ENCODE results near the gene UBL4A. TPM values are rescaled to one million over a fixed set of nuclear protein-coding genes. Genes with fewer than 3 reads are reported as not detected.
A peak's percentile ranks its signal among the peaks of the same experiment; 100 is the strongest.

Gene UBL4A
- total RNA-seq, 6 experiments from 2014 or later = 12.6 to 34.8 (median 15.5) TPM

DNA sequence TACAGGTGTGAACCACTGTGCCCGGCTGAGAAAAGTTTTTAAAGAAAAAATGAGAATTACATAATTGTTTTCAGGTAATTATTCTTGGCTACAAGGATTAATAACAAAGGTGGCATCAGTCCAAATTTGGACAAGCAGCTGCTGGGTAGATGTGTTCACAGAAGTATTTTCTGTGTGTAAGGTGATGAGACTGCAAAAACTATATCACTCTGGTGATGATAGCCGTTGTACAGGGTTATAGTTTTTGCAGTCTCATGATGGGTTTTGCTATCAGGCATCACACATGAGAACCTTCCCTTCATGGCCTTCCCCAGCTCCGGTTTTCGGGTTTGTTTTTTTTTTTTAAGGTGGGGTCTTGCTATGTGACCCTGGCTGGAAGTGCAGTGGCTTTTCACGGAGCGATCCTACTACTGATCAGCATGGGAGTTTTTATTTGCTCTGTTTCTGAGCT, 9.1 kb upstream of the UBL4A start:
- intact Hi-C loops (cut with DNase I) = no loop called here

GRCh38 chrX:154494715-154495114, 8.3 kb upstream of the UBL4A start:
- no peaks in the 10 kb centered on the region for H3K4me1 ChIP-seq
- peaks cover 0 to 4% of the 10 kb centered on the region in 2 donors for H3K27me3 ChIP-seq
- H3K4me3 ChIP-seq = no peak overlapping the region
- no peaks in the 10 kb centered on the region for H3K36me3 ChIP-seq
- H3K27ac ChIP-seq = no peak overlapping the region
- ATAC-seq (no peak), DNase-seq (no peak)
- no peaks in the 10 kb centered on the region for H3K9me3 ChIP-seq
- TF ChIP-seq POLR2A (IDR thresholded peaks at IDR 0.05) (no peak), CTCF (IDR thresholded peaks at IDR 0.05) (no peak)
- intact Hi-C loops (cut with DNase I) = no loop called here
- WGBS (ENCODE audit: insufficient coverage, low coverage, low lambda C conversion rate, missing lambda C conversion rate) = 43% methylated on average over 1 of the region's 3 CpGs

More for the DNA sequence above, 9.1 kb upstream of the UBL4A start:
- Histone ChIP-seq H3K27me3 (peaks cover 0 to 4% of the 10 kb centered on the region in 2 donors), H3K27ac (no peak overlapping the region), H3K4me1 (no peaks in the 10 kb centered on the region), H3K4me3 (no peak overlapping the region), H3K36me3 (no peaks in the 10 kb centered on the region), H3K9me3 (no peaks in the 10 kb centered on the region)
- no peak for DNase-seq
- ATAC-seq = no peak
- TF ChIP-seq POLR2A (IDR thresholded peaks at IDR 0.05) (no peak), CTCF (IDR thresholded peaks at IDR 0.05) (no peak)
- 59% methylated on average over 4 of the region's 6 CpGs for whole genome bisulfite sequencing (ENCODE audit: insufficient coverage, low coverage, low lambda C conversion rate, missing lambda C conversion rate)

DNA sequence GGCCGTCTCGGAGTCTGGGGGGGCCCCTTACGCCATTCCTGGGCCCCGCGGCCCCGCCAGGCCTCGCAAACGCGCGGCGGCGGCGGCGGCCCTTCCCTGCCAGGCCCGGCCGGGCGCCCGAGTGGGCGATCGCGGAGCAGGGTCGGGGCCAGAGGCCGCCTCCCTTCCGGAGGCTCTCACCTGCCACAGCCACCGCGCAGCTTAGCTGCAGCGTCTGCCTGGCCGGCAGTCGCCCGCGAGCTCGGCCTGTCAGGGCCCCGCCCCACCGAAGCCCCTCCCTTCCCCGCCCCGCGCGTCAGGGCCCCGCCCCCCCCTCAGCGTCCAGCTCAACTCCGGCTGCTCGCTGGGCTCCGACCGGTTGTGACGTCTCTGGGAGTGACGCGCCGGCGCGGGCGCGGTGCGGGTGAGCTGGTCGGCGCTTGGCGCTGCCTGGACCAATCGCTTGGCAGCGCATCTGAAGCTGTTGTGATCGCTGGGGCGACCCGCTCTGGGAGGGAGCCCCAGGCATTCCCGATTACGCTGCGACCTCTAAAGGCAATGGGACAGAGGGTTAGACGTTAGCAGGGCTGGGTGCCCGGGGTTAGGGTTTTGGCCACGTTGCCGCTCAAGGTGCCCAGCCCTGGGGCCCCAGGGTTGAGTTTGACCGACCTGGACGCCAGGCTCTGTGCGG, 4.1 kb upstream of the UBL4A start, which contains the start of gene SLC10A3:
SLC10A3 (minus strand) TSS at position 216 of the 670 bp plus-strand sequence. CDS start 1,689 bp downstream, outside the sequence.
- no peaks in the 10 kb centered on the region for H3K9me3 ChIP-seq
- H3K36me3 ChIP-seq = no peaks in the 10 kb centered on the region
- H3K4me1 ChIP-seq = no peaks in the 10 kb centered on the region
- TF ChIP-seq CTCF (IDR thresholded peaks at IDR 0.05) (peak in 1 of 4 donors; percentile 20), POLR2A (IDR thresholded peaks at IDR 0.05) (peak; percentile 88)
- H3K27ac ChIP-seq = peak within 1 kb of the TSS; percentile 74 to 84 (median 75)
- H3K4me3 ChIP-seq = peak within 1 kb of the TSS; percentile 52 to 67 (median 55)
- WGBS (ENCODE audit: insufficient coverage, low coverage, low lambda C conversion rate, missing lambda C conversion rate) = 5% methylated on average over 4 of the region's 71 CpGs
- peak; percentile 93 to 97 (median 95) for DNase-seq
- ATAC-seq = peak; percentile 86 to 92 (median 90)
- intact Hi-C loops (cut with DNase I) = no loop called here
- no peaks in the 10 kb centered on the region for H3K27me3 ChIP-seq

GRCh38 chrX:154490021-154490413, 3.6 kb upstream of the UBL4A start:
- no peaks in the 10 kb centered on the region for H3K27me3 ChIP-seq
- TF ChIP-seq CTCF (IDR thresholded peaks at IDR 0.05) = no peak
- no peak for TF ChIP-seq POLR2A (IDR thresholded peaks at IDR 0.05)
- WGBS (ENCODE audit: insufficient coverage, low coverage, low lambda C conversion rate, missing lambda C conversion rate) = 0% methylated on average over 1 of the region's 19 CpGs
- H3K4me3 ChIP-seq = peak overlapping the region; percentile 52 to 67 (median 55)
- H3K27ac ChIP-seq = peak overlapping the region; percentile 50 to 84 (median 75)
- DNase-seq = no peak
- no peaks in the 10 kb centered on the region for H3K4me1 ChIP-seq
- no peaks in the 10 kb centered on the region for H3K9me3 ChIP-seq
- ATAC-seq = peak in 1 of 4 donors; percentile 2
- H3K36me3 ChIP-seq = no peaks in the 10 kb centered on the region
- intact Hi-C loops (cut with DNase I) = no loop called here

All from right lobe of liver (tissue), 6 donors.